EH (cell line): ENCODE data around the gene FBXO34.
A peak's percentile ranks its signal among the peaks of the same experiment; 100 is the strongest.

ENCODE experiments used
- DNase-seq: peaks from one replicate; pipeline ENCODE4 v3.0.0-alpha.2; 2015; ENCODE audit warnings: low read depth

FBXO34 gene

GRCh38 chr14:55347748-55348147 lies 76.5 kb downstream of the FBXO34 start:
- DNase-seq = no peak

GRCh38 chr14:55348766-55349453 lies 77.7 kb downstream of the FBXO34 start:
- DNase-seq = no peak

GRCh38 chr14:55349565-55349964 lies 78.3 kb downstream of the FBXO34 start:
- no peak for DNase-seq

- DNase-seq = no peak
These were observed 79.2 kb downstream of the FBXO34 start for GRCh38 chr14:55350461-55350860.

- DNase-seq = no peak
These were observed 79.9 kb downstream of the FBXO34 start for GRCh38 chr14:55351111-55351510.

GRCh38 chr14:55352201-55352600 lies 81.0 kb downstream of the FBXO34 start:
- no peak for DNase-seq

GRCh38 chr14:55353686-55354467 lies 82.7 kb downstream of the FBXO34 start:
- no peak for DNase-seq

- DNase-seq = peak; percentile 56
These were observed 83.3 kb downstream of the FBXO34 start for GRCh38 chr14:55354500-55354899.

- no peak for DNase-seq
These were observed 84.7 kb downstream of the FBXO34 start for GRCh38 chr14:55355922-55356321.

GRCh38 chr14:55356913-55357312 lies 85.7 kb downstream of the FBXO34 start:
- DNase-seq = no peak

GRCh38 chr14:55359307-55359706 lies 88.1 kb downstream of the FBXO34 start:
- DNase-seq = no peak

GRCh38 chr14:55361190-55361589 lies 90.0 kb downstream of the FBXO34 start:
- DNase-seq = no peak

GRCh38 chr14:55366271-55366670 lies 95.0 kb downstream of the FBXO34 start:
- DNase-seq = peak; percentile 78

GRCh38 chr14:55370883-55371455 lies 99.7 kb downstream of the FBXO34 start:
- DNase-seq = no peak

- no peak for DNase-seq
These were observed 101.2 kb downstream of the FBXO34 start for GRCh38 chr14:55372423-55372822.

GRCh38 chr14:55372825-55373224 lies 101.6 kb downstream of the FBXO34 start:
- no peak for DNase-seq

- DNase-seq = peak; percentile 60
These were observed 102.8 kb downstream of the FBXO34 start for GRCh38 chr14:55373784-55374705.

- DNase-seq = no peak
These were observed 103.5 kb downstream of the FBXO34 start for GRCh38 chr14:55374771-55375170.

- DNase-seq = no peak
These were observed 106.0 kb downstream of the FBXO34 start for GRCh38 chr14:55377236-55377635.

GRCh38 chr14:55381040-55381439 lies 109.8 kb downstream of the FBXO34 start:
- DNase-seq = no peak

GRCh38 chr14:55381561-55381960 lies 110.3 kb downstream of the FBXO34 start:
- DNase-seq = no peak

GRCh38 chr14:55382483-55382882 lies 111.3 kb downstream of the FBXO34 start:
- peak; percentile 66 for DNase-seq
